Measurements from ENCODE around the gene SPATA1. TPM values are rescaled to one million over a fixed set of nuclear protein-coding genes. Genes with fewer than 3 reads are reported as not detected.

Gene SPATA1
- total RNA-seq, 4 donors from 2014 or later: 0.18 to 1.9 (median 1.1) TPM; not detected in 1

- H3K4me1 ChIP-seq: no peaks in the 10 kb centered on the region
- H3K27ac ChIP-seq: no peak overlapping the region
- no peak for DNase-seq
- H3K36me3 ChIP-seq: no peaks in the 10 kb centered on the region
- H3K27me3 ChIP-seq: no peaks in the 10 kb centered on the region
- TF ChIP-seq POLR2A (IDR thresholded peaks at IDR 0.05): no peak
- no peak for TF ChIP-seq CTCF (IDR thresholded peaks at IDR 0.05)
- H3K4me3 ChIP-seq: no peak overlapping the region
- no peaks in the 10 kb centered on the region for H3K9me3 ChIP-seq
Measured at GRCh38 chr1:84597011-84597410, 90.8 kb downstream of the SPATA1 start.

DNA sequence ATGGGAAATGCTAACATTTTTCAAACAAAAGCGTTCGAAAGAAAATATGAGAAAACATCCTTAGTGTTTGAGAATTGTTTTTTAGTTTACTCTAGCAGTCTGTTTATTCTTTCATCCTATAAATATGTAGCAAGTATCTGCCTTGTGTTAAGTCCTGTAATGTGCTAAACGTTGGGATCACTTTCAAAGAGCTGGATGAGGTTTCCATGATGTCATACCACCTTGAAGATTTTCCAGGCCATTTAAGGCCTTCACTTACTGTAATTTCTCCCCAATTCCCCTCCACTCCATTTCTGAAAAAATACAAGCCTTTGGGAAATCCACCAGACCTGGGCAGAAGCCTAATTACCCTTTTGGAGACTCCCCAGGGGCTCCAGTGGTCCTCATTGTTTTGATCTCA, 92.2 kb downstream of the SPATA1 start:
- Histone ChIP-seq H3K4me3 (no peak overlapping the region), H3K4me1 (no peaks in the 10 kb centered on the region), H3K9me3 (no peaks in the 10 kb centered on the region), H3K36me3 (no peaks in the 10 kb centered on the region), H3K27ac (no peak overlapping the region), H3K27me3 (no peaks in the 10 kb centered on the region)
- TF ChIP-seq CTCF (IDR thresholded peaks at IDR 0.05) (no peak), POLR2A (IDR thresholded peaks at IDR 0.05) (no peak)
- no peak for DNase-seq

GRCh38 chr1:84598846-84599741, 92.9 kb downstream of the SPATA1 start:
- no peak overlapping the region for H3K27ac ChIP-seq
- no peaks in the 10 kb centered on the region for H3K36me3 ChIP-seq
- no peaks in the 10 kb centered on the region for H3K9me3 ChIP-seq
- H3K4me1 ChIP-seq: no peaks in the 10 kb centered on the region
- H3K27me3 ChIP-seq: no peaks in the 10 kb centered on the region
- DNase-seq: no peak
- no peak overlapping the region for H3K4me3 ChIP-seq
- TF ChIP-seq CTCF (IDR thresholded peaks at IDR 0.05): no peak
- no peak for TF ChIP-seq POLR2A (IDR thresholded peaks at IDR 0.05)

DNA sequence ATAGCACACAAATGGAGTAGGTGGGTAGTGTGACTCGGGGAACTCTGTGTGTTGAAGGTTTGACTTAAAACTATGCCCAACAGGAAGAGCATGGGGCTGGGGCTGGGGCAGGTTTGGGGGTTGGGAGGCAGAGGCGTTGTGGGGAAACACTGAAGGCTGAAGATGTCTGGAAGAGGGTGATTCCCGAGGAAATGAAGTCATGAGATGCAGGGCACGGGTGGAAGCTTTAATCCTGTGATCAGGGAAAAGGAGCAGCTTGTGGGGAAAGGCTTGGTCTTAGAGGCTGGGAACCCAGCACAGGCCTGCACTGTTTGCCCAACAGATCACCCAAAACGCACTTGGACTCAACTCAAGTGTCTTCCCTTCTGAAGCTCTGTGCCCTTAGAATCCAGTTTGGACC, 94.6 kb downstream of the SPATA1 start:
- Histone ChIP-seq H3K27me3 (no peaks in the 10 kb centered on the region), H3K4me3 (no peak overlapping the region), H3K4me1 (no peaks in the 10 kb centered on the region), H3K36me3 (no peaks in the 10 kb centered on the region), H3K27ac (no peak overlapping the region), H3K9me3 (peaks cover 0 to 7% (median 2%) of the 10 kb centered on the region in 4 donors)
- TF ChIP-seq POLR2A (IDR thresholded peaks at IDR 0.05) (no peak), CTCF (IDR thresholded peaks at IDR 0.05) (no peak)
- DNase-seq: no peak

GRCh38 chr1:84603223-84603622, 97.0 kb downstream of the SPATA1 start:
- H3K27me3 ChIP-seq: no peaks in the 10 kb centered on the region
- H3K36me3 ChIP-seq: no peaks in the 10 kb centered on the region
- no peaks in the 10 kb centered on the region for H3K4me1 ChIP-seq
- no peak overlapping the region for H3K4me3 ChIP-seq
- TF ChIP-seq POLR2A (IDR thresholded peaks at IDR 0.05): no peak
- TF ChIP-seq CTCF (IDR thresholded peaks at IDR 0.05): no peak
- no peak for DNase-seq
- peaks cover 0 to 7% (median 2%) of the 10 kb centered on the region in 4 donors for H3K9me3 ChIP-seq
- H3K27ac ChIP-seq: peak overlapping the region in 1 of 4 donors; percentile 19

Data from Peyer's patch (tissue), 4 donors.